Kidney (tissue), 14 donors: ENCODE measurements around the gene ENOX1. TPM values are rescaled to one million over a fixed set of nuclear protein-coding genes. Genes with fewer than 3 reads are reported as not detected.

Experiments used
- DNase-seq, 5 donors: peaks; one replicate each; pipeline ENCODE4 v3.0.0-alpha.2; 2013 to 2020
- FAIRE-seq: peaks from 2 replicates; lab custom pipeline; 2012; peaks lifted over from hg19 to GRCh38; lab: Jason Lieb, UNC
- H3K27ac ChIP-seq, 2 donors: one replicate each; pipeline ENCODE4 v1.7.0; 2013; ENCODE audit warnings: low read depth in 2 of 2, low read length in 2 of 2, inconsistent platforms in 1 of 2
- H3K27me3 ChIP-seq: one replicate; pipeline ENCODE4 v1.7.1; 2013; ENCODE audit warnings: low read length, inconsistent platforms; ENCODE audit not compliant: control insufficient read depth, insufficient read depth
- H3K36me3 ChIP-seq, 3 donors: one replicate each; pipeline versions ENCODE4 v1.7.0 to v1.7.1; 2013; ENCODE audit warnings: low read length in 3 of 3, control low read depth in 1 of 3, inconsistent platforms in 1 of 3; ENCODE audit not compliant: insufficient read depth in 3 of 3, control insufficient read depth in 2 of 3
- H3K4me1 ChIP-seq, 3 donors: one replicate each; pipeline versions ENCODE4 v1.7.0 to v1.7.1; 2013; ENCODE audit warnings: low read length in 3 of 3, inconsistent platforms in 1 of 3, low read depth in 1 of 3; ENCODE audit not compliant: control insufficient read depth in 2 of 3, insufficient read depth in 2 of 3
- H3K4me3 ChIP-seq, 3 donors: one replicate each; pipeline versions ENCODE4 v1.7.0 to v1.8.1; 2013; ENCODE audit warnings: low read length in 3 of 3, control low read depth in 1 of 3, inconsistent platforms in 1 of 3
- H3K9ac ChIP-seq, 3 donors: one replicate each; pipeline versions ENCODE4 v1.7.0 to v1.7.1; 2013; ENCODE audit warnings: low read length in 3 of 3, control low read depth in 1 of 3, inconsistent platforms in 1 of 3
- H3K9me3 ChIP-seq, 3 donors: one replicate each; pipeline versions ENCODE4 v1.7.0 to v1.7.1; 2013; ENCODE audit warnings: low read length in 3 of 3, control low read depth in 1 of 3, inconsistent platforms in 1 of 3; ENCODE audit not compliant: control insufficient read depth in 2 of 3, insufficient read depth in 1 of 3
- intact Hi-C: fragments of 100-400 bp; cut with DNase I; formaldehyde crosslinking; loops from one replicate; pipeline ENCODE4 v1.11.1; 2022
- polyA plus RNA-seq: library from polyadenylated mRNA; stranded (reverse); fragments of 350-450 nt; fragmentation: Illumina TruSeq; extraction: RNeasy Lipid Tissue Mini Kit (QIAGEN cat#74804); gene quantifications from one replicate; pipeline ENCODE4 v1.2.3, GENCODE V29; 2014; ENCODE audit warnings: low read depth, low replicate concordance; ENCODE audit not compliant: insufficient read depth
- total RNA-seq: library from RNA; stranded (reverse); fragmentation: NEBNext Ultra II Directional; extraction: Animal tissue kit (Norgen Biotek cat#: 25700); gene quantifications from one replicate; pipeline ENCODE4 v1.2.1, GENCODE V29; 2021
- TF ChIP-seq, protein P1 (sequence below): IDR thresholded peaks from 3 replicates; pipeline ENCODE4 v1.5.1; 2012; ENCODE audit warnings: mild to moderate bottlenecking, moderate library complexity, borderline replicate concordance; ENCODE audit not compliant: insufficient read depth; ENCODE audit errors: extremely low read depth
- donor health status: control.
- donor health status: control.
- donor health status: control.
- donor health status: control.
- donor health status: control.
- donor health status: DM: yes; HTN: yes; CAD: no.
- donor health status: Normal renal cell carcinoma (clear cell type).

Gene ENOX1
- total and polyA plus RNA-seq, 2 donors from 2014 or later = 4.9 to 6.8 TPM

DNA sequence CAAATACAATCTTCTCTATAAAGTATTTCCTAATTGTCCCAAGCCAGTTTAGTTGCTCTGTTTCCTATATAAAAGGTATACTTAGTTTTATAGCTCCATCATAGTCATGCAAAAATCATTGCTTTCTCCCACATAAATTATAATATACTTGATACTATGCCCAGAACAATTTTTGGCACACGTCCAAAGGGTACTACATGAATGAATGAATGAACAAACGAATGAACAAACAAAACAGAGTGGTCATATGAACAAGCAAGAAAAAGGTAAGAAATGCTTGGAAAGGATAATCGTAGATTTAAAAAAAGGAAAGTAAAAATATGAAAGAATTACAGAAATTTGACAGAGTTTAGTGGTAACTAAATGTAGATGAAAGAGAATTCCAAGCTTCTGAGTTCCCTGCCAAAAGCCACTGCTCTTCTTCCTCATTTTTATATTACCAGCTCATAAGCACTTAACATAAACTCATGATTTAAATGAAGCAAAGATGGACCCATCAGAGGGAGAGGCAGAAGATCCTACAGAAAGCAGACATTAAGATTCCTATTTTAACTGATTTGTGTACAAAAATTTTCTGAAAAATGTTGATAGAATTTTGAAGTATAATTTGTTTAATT is 123.2 kb downstream of the ENOX1 start:
- no peak for FAIRE-seq
- H3K36me3 ChIP-seq = no peaks in the 10 kb centered on the region
- H3K4me1 ChIP-seq = peaks cover 0 to 13% (median 5%) of the 10 kb centered on the region in 3 donors
- DNase-seq = no peak
- TF ChIP-seq, protein P1, sequence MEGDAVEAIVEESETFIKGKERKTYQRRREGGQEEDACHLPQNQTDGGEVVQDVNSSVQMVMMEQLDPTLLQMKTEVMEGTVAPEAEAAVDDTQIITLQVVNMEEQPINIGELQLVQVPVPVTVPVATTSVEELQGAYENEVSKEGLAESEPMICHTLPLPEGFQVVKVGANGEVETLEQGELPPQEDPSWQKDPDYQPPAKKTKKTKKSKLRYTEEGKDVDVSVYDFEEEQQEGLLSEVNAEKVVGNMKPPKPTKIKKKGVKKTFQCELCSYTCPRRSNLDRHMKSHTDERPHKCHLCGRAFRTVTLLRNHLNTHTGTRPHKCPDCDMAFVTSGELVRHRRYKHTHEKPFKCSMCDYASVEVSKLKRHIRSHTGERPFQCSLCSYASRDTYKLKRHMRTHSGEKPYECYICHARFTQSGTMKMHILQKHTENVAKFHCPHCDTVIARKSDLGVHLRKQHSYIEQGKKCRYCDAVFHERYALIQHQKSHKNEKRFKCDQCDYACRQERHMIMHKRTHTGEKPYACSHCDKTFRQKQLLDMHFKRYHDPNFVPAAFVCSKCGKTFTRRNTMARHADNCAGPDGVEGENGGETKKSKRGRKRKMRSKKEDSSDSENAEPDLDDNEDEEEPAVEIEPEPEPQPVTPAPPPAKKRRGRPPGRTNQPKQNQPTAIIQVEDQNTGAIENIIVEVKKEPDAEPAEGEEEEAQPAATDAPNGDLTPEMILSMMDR = no peak
- H3K4me3 ChIP-seq = no peak overlapping the region
- H3K27ac ChIP-seq = no peak overlapping the region
- no peaks in the 10 kb centered on the region for H3K27me3 ChIP-seq
- intact Hi-C loops = no loop called here
- no peak overlapping the region for H3K9ac ChIP-seq
- H3K9me3 ChIP-seq = no peaks in the 10 kb centered on the region

DNA sequence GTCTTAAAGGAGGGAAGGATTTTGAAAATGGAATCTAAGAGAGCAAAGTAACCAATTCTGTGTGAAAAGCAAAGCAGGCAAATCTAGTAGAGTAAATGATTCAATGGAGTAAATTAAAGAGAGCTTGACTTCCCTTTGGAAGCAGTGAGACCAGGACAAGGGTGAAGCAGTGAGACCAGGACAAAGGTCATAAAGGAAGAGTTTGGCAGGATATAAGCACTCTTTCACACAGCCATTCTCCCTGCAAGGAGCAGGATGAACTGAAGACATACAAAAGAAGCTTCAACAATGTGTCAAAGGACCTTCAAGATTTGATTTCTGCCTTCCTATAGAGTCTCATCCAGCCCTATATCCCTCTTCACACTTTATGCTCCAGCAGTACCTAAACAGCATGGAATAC is 123.8 kb downstream of the ENOX1 start:
- H3K9me3 ChIP-seq = no peaks in the 10 kb centered on the region
- DNase-seq (peak in 1 of 5 donors; percentile 28), FAIRE-seq (peak; percentile 53)
- no peaks in the 10 kb centered on the region for H3K36me3 ChIP-seq
- no peaks in the 10 kb centered on the region for H3K27me3 ChIP-seq
- peaks cover 0 to 13% (median 5%) of the 10 kb centered on the region in 3 donors for H3K4me1 ChIP-seq
- intact Hi-C loops = no loop called here
- no peak overlapping the region for H3K9ac ChIP-seq
- TF ChIP-seq, protein P1 = no peak
- no peak overlapping the region for H3K4me3 ChIP-seq
- no peak overlapping the region for H3K27ac ChIP-seq

DNA sequence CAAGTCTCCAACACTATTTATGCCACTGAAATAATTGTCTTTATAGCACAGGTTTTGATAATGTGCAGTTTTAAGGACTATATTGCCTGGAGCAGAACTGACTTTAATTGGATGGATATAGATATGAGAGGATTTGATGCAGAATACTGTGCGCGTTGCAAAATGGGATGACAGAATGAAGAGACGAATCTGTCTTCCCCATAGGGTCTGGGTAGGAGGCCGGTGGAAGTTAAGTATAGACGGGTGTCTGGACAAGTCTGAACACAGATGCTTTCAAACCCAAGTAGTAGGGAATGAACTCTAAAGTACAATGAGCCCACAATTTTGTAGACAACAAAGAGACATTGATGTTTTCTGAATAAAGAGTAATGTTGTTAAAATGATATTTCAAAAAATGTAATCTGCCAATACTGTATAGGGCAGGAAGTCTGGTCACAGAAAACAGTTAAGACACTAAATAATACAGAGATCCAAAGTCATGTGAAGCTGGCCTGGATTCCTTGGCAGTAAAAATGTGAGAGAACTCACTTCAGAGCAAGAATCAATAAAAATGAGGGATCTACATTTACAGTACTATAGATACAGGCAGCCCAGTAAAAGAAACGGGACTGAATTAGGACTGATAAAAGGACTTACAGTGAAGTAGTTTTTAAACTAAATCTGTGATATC is 125.5 kb downstream of the ENOX1 start:
- DNase-seq = no peak
- Histone ChIP-seq H3K4me1 (peaks cover 0 to 13% (median 5%) of the 10 kb centered on the region in 3 donors), H3K4me3 (no peak overlapping the region), H3K36me3 (no peaks in the 10 kb centered on the region), H3K9me3 (no peaks in the 10 kb centered on the region), H3K27ac (no peak overlapping the region), H3K9ac (no peak overlapping the region), H3K27me3 (no peaks in the 10 kb centered on the region)
- TF ChIP-seq, protein P1 = no peak
- intact Hi-C loops = no loop called here
- FAIRE-seq = no peak
